Colonic mucosa (tissue), 4 donors: ENCODE results near the gene MDM4. TPM values are rescaled to one million over a fixed set of nuclear protein-coding genes. Genes with fewer than 3 reads are reported as not detected.

Experiments used
- DNase-seq: peaks from one replicate; pipeline ENCODE4 v3.0.0-alpha.2; 2020
- H3K27ac ChIP-seq: fragments of 200-600 bp; one replicate; pipeline ENCODE4 v1.8.0; 2021
- H3K27me3 ChIP-seq: fragments of 200-600 bp; one replicate; pipeline ENCODE4 v1.8.0; 2021
- H3K36me3 ChIP-seq: fragments of 200-600 bp; one replicate; pipeline ENCODE4 v1.8.0; 2021
- H3K4me1 ChIP-seq: fragments of 200-600 bp; one replicate; pipeline ENCODE4 v1.8.0; 2021; ENCODE audit warnings: mild to moderate bottlenecking
- H3K4me3 ChIP-seq: fragments of 200-600 bp; one replicate; pipeline ENCODE4 v1.8.0; 2021
- H3K9ac ChIP-seq, 2 donors: one replicate each; pipeline ENCODE4 v1.7.0; 2013; ENCODE audit warnings: control low read depth in 2 of 2, low read depth in 2 of 2, low read length in 2 of 2
- H3K9me3 ChIP-seq: fragments of 200-600 bp; one replicate; pipeline ENCODE4 v1.8.0; 2021
- CTCF ChIP-seq: fragments of 200-600 bp; IDR thresholded peaks from one replicate; pipeline ENCODE4 v1.8.0; 2022; ENCODE audit warnings: antibody characterized with exemption, mild to moderate bottlenecking
- intact Hi-C: fragments of 100-400 bp; cut with DNase I; formaldehyde crosslinking; loops from one replicate; pipeline ENCODE4 v1.14.1; 2022
- total RNA-seq, 2 donors: library from RNA; stranded (reverse); fragmentation: NEBNext Ultra II Directional in 1 of 2; extraction: Animal tissue kit (Norgen Biotek cat#: 25700) in 1 of 2; gene quantifications; one replicate each; pipeline ENCODE4 v1.2.1, GENCODE V29; 2021
- donor health status: healthy.
- donor health status: DM: no; HTN: no; CAD: no.
- donor health status: DM: no; HTN: no; CAD: no.

Gene MDM4
- total RNA-seq, 2 donors from 2014 or later = 43.7 to 49.8 TPM

DNA sequence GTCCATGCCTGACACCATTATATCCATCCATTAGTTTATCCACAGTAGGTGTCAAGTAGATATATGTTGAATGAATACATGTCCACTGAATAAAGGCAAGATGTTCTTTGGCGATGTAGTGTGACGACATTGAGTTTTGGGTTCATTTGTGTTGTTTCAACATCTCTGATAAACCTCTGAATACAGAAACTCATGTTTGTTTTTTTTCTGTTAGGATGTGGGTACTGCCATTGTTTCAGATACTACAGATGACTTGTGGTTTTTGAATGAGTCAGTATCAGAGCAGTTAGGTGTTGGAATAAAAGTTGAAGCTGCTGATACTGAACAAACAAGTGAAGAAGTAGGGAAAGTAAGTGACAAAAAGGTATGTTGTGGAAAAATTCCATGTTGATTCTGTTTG lies 28.1 kb downstream of the MDM4 start:
- Histone ChIP-seq H3K9ac (no peak overlapping the region), H3K4me3 (no peak overlapping the region), H3K4me1 (no peaks in the 10 kb centered on the region), H3K27ac (no peak overlapping the region), H3K36me3 (peaks cover 10% of the 10 kb centered on the region), H3K27me3 (no peaks in the 10 kb centered on the region), H3K9me3 (no peaks in the 10 kb centered on the region)
- intact Hi-C loops = no loop called here
- DNase-seq = no peak
- no peak for TF ChIP-seq CTCF

- Histone ChIP-seq H3K27me3 (no peaks in the 10 kb centered on the region), H3K9ac (no peak overlapping the region), H3K4me1 (no peaks in the 10 kb centered on the region), H3K36me3 (peaks cover 9% of the 10 kb centered on the region), H3K9me3 (no peaks in the 10 kb centered on the region), H3K27ac (no peak overlapping the region), H3K4me3 (no peak overlapping the region)
- no peak for DNase-seq
- intact Hi-C loops = no loop called here
- TF ChIP-seq CTCF = no peak
Observed at GRCh38 chr1:204545202-204545601, 29.0 kb downstream of the MDM4 start.

DNA sequence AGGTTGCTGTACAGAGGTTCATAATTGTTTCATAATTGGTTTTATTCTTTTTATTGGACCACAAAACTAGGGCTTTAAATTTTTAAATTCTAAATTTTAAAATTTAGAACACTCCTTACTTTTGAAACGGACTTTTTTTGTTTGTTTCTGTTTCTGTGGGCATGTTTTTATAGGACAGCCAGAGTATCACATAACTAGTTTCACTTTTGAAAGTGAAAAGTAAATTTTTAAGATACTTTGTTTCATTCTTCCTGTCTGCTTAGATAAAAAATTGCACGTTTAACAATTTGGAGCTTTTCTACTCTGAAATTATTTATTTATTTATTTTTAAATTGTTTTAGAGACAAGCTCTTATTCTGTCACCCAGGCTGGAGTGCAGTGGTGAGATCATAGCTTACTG lies 29.7 kb downstream of the MDM4 start:
- no peak for TF ChIP-seq CTCF
- intact Hi-C loops = no loop called here
- Histone ChIP-seq H3K36me3 (peaks cover 9% of the 10 kb centered on the region), H3K4me3 (no peak overlapping the region), H3K9me3 (no peaks in the 10 kb centered on the region), H3K4me1 (no peaks in the 10 kb centered on the region), H3K27ac (no peak overlapping the region), H3K27me3 (no peaks in the 10 kb centered on the region), H3K9ac (no peak overlapping the region)
- DNase-seq = no peak

GRCh38 chr1:204548265-204548664 lies 32.1 kb downstream of the MDM4 start:
- H3K9ac ChIP-seq = no peak overlapping the region
- no peak for DNase-seq
- peaks cover 9% of the 10 kb centered on the region for H3K36me3 ChIP-seq
- H3K4me3 ChIP-seq = no peak overlapping the region
- intact Hi-C loops = no loop called here
- no peak for TF ChIP-seq CTCF
- H3K27ac ChIP-seq = no peak overlapping the region
- no peaks in the 10 kb centered on the region for H3K9me3 ChIP-seq
- no peaks in the 10 kb centered on the region for H3K4me1 ChIP-seq
- no peaks in the 10 kb centered on the region for H3K27me3 ChIP-seq

- peaks cover 9% of the 10 kb centered on the region for H3K36me3 ChIP-seq
- no peak for DNase-seq
- no peaks in the 10 kb centered on the region for H3K27me3 ChIP-seq
- H3K9me3 ChIP-seq = no peaks in the 10 kb centered on the region
- intact Hi-C loops = no loop called here
- no peak overlapping the region for H3K9ac ChIP-seq
- no peak for TF ChIP-seq CTCF
- H3K27ac ChIP-seq = no peak overlapping the region
- H3K4me1 ChIP-seq = no peaks in the 10 kb centered on the region
- no peak overlapping the region for H3K4me3 ChIP-seq
Observed at GRCh38 chr1:204549313-204549712, 33.1 kb downstream of the MDM4 start.

DNA sequence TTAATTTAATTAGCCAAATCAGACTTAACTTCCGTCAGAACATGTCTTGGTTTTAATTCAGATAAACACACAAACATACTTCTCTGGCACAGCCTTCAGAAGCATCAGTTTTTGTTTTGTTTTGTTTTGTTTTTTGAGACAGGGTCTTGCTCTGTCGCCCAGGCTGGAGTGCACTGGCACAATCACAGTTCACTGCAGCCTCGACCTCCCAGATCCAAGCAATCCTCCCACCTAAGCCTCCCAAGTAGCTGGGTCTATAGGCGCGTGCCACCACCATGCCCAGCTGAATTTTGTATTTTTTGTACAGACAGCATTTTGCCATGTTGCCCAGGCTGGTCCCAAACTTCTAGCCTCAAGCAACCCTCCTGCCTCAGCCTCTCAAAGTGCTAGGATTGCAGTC lies 34.7 kb downstream of the MDM4 start:
- no peaks in the 10 kb centered on the region for H3K4me1 ChIP-seq
- no peak overlapping the region for H3K27ac ChIP-seq
- no peak for TF ChIP-seq CTCF
- intact Hi-C loops = no loop called here
- H3K27me3 ChIP-seq = no peaks in the 10 kb centered on the region
- no peak overlapping the region for H3K4me3 ChIP-seq
- no peak overlapping the region for H3K9ac ChIP-seq
- peaks cover 9% of the 10 kb centered on the region for H3K36me3 ChIP-seq
- DNase-seq = no peak
- H3K9me3 ChIP-seq = no peaks in the 10 kb centered on the region
